ENCODE data around the gene ZNHIT6. TPM values are rescaled to one million over a fixed set of nuclear protein-coding genes. Genes with fewer than 3 reads are reported as not detected.

The ZNHIT6 gene
- total and polyA plus RNA-seq, 2 of the 8 experiments (the other 6 are each of a cell fraction or from before 2014, with no cell fraction given), result 5.9 to 17.2 TPM

- TF ChIP-seq RFX5 (IDR thresholded peaks at IDR 0.05; ENCODE audit: borderline replicate concordance, low read depth, low read length) (no peak), CHD1 (IDR thresholded peaks at IDR 0.05; ENCODE audit: low read depth, low read length) (no peak)
Observed at GRCh38 chr1:85603086-85603880, 105.0 kb downstream of the ZNHIT6 start (continued).
